ENCODE data around the gene SCPEP1.
"Not testable (repeated sequence)": the region's sequence is repeated elsewhere in the genome, so short reads cannot be mapped to it uniquely, and the experiment has no call there.

Gene SCPEP1

GRCh38 chr17:56965681-56966080 lies 12.2 kb upstream of the SCPEP1 start:
- DNase-seq = not testable (repeated sequence)

GRCh38 chr17:56966338-56966737 lies 11.6 kb upstream of the SCPEP1 start:
- DNase-seq = no peak

- DNase-seq = no peak
These were observed 7.0 kb upstream of the SCPEP1 start for GRCh38 chr17:56970974-56971373.

GRCh38 chr17:56972111-56972730 lies 5.7 kb upstream of the SCPEP1 start:
- DNase-seq = no peak

GRCh38 chr17:56973520-56973919 lies 4.4 kb upstream of the SCPEP1 start:
- DNase-seq = no peak

GRCh38 chr17:56974055-56974454 lies 3.9 kb upstream of the SCPEP1 start:
- DNase-seq = no peak

- DNase-seq = no peak
These were observed 2.3 kb upstream of the SCPEP1 start for GRCh38 chr17:56975656-56976055.

GRCh38 chr17:56976941-56977608 lies 856 bp upstream of the SCPEP1 start:
- DNase-seq = no peak

- DNase-seq = peak; percentile 50 to 59
These were observed 635 bp downstream of the SCPEP1 start for GRCh38 chr17:56978441-56979090.

- no peak for DNase-seq
These were observed 1.2 kb downstream of the SCPEP1 start for GRCh38 chr17:56979091-56979480.

GRCh38 chr17:56980526-56980925 lies 2.6 kb downstream of the SCPEP1 start:
- DNase-seq = not testable (repeated sequence)

- no peak for DNase-seq
These were observed 4.4 kb downstream of the SCPEP1 start for GRCh38 chr17:56982312-56982711.

- DNase-seq = peak; percentile 68 to 85
These were observed 5.4 kb downstream of the SCPEP1 start for GRCh38 chr17:56983366-56983765.

GRCh38 chr17:56985371-56986162 lies 7.6 kb downstream of the SCPEP1 start:
- DNase-seq = peak; percentile 70 to 77

- DNase-seq = no peak
These were observed 9.4 kb downstream of the SCPEP1 start for GRCh38 chr17:56987283-56987834.

GRCh38 chr17:56988901-56989572 lies 11.1 kb downstream of the SCPEP1 start:
- no peak for DNase-seq

GRCh38 chr17:56992364-56992763 lies 14.4 kb downstream of the SCPEP1 start:
- no peak for DNase-seq

GRCh38 chr17:56994009-56994792 lies 16.3 kb downstream of the SCPEP1 start:
- DNase-seq = no peak

GRCh38 chr17:56995766-56996165 lies 17.8 kb downstream of the SCPEP1 start:
- DNase-seq = no peak

- DNase-seq = no peak
These were observed 19.4 kb downstream of the SCPEP1 start for GRCh38 chr17:56997313-56997712.

GRCh38 chr17:57001541-57001940 lies 23.6 kb downstream of the SCPEP1 start:
- DNase-seq = no peak
